Suppressor macrophage treated with lipopolysaccharide for 1 hour (primary cell): ENCODE data around the gene CDH23.
"Not testable (repeated sequence)": the region's sequence is repeated elsewhere in the genome, so short reads cannot be mapped to it uniquely, and the experiment has no call there.

Source experiments
- DNase-seq, 3 donors: peaks; one replicate each; pipeline ENCODE4 v3.0.0-alpha.2; 2020 to 2022

Gene CDH23

GRCh38 chr10:71588685-71589084 lies 192.0 kb downstream of the CDH23 start:
- DNase-seq, result no peak

- peak; percentile 60 to 77 (median 73) for DNase-seq
Measured at GRCh38 chr10:71589617-71590551, 193.2 kb downstream of the CDH23 start.

- peak in 1 of 3 donors; percentile 33 for DNase-seq
Measured at GRCh38 chr10:71590781-71591350, 194.1 kb downstream of the CDH23 start.

- DNase-seq, result no peak
Measured at GRCh38 chr10:71594934-71595571, 198.3 kb downstream of the CDH23 start.

- no peak for DNase-seq
Measured at GRCh38 chr10:71595649-71596048, 198.9 kb downstream of the CDH23 start.

- no peak for DNase-seq
Measured at GRCh38 chr10:71596127-71596526, 199.4 kb downstream of the CDH23 start.

- no peak for DNase-seq
Measured at GRCh38 chr10:71596759-71597158, 200.0 kb downstream of the CDH23 start.

- peak; percentile 86 to 91 (median 88) for DNase-seq
Measured at GRCh38 chr10:71597821-71598498, 201.2 kb downstream of the CDH23 start.

- DNase-seq, result peak; percentile 90 to 98 (median 93)
Measured at GRCh38 chr10:71598621-71599055, 201.9 kb downstream of the CDH23 start.

GRCh38 chr10:71599518-71599917 lies 202.8 kb downstream of the CDH23 start:
- DNase-seq, result no peak

GRCh38 chr10:71600242-71600641 lies 203.5 kb downstream of the CDH23 start:
- not testable (repeated sequence) for DNase-seq

- peak; percentile 87 to 98 (median 95) for DNase-seq
Measured at GRCh38 chr10:71600849-71601248, 204.1 kb downstream of the CDH23 start.

GRCh38 chr10:71601273-71601672 lies 204.6 kb downstream of the CDH23 start:
- DNase-seq, result no peak

- DNase-seq, result peak in 2 of 3 donors; percentile 45 to 49
Measured at GRCh38 chr10:71603150-71603549, 206.4 kb downstream of the CDH23 start.

- DNase-seq, result no peak
Measured at GRCh38 chr10:71603754-71604153, 207.0 kb downstream of the CDH23 start.

GRCh38 chr10:71604324-71605018 lies 207.8 kb downstream of the CDH23 start:
- no peak for DNase-seq

GRCh38 chr10:71605263-71605962 lies 208.7 kb downstream of the CDH23 start:
- no peak for DNase-seq

GRCh38 chr10:71606257-71607081 lies 209.7 kb downstream of the CDH23 start:
- no peak for DNase-seq

GRCh38 chr10:71607082-71607443 lies 210.3 kb downstream of the CDH23 start:
- DNase-seq, result no peak
